Activated CD8-positive, alpha-beta memory T cell treated with anti-CD3 and anti-CD28 coated beads, Interleukin-2, amount 50 U/mL, for 48 hours (primary cell): ENCODE data around the gene THAP11.
"Not testable (repeated sequence)": the region's sequence is repeated elsewhere in the genome, so short reads cannot be mapped to it uniquely, and the experiment has no call there.

ENCODE experiments used
- DNase-seq: peaks from one replicate; pipeline ENCODE4 v3.0.0-alpha.2; 2020

Gene THAP11

GRCh38 chr16:67864044-67864443, 21.9 kb downstream of the THAP11 start:
- DNase-seq = not testable (repeated sequence)

GRCh38 chr16:67864594-67864993, 22.5 kb downstream of the THAP11 start:
- DNase-seq = no peak

DNA sequence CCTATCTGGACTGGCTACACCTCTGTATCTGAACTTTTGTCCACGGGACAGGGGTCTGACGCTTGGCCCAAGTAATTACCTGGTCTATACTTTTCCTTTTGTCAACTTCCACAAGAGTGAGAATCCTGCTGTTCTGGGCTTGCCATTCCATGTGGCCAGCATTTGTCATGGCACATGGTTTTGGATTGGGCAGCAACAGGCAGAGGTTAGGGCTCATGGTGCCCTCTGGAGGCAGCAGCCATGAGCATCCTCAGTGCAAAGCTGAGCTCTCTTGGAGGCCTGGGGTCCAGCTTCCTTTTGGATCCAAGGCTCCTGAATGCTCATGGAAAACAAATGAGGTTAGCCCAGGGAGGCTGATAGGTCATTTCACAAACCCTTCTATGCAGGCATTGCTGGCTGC, 23.2 kb downstream of the THAP11 start:
- no peak for DNase-seq

- no peak for DNase-seq
Measured at GRCh38 chr16:67868290-67868689, 26.2 kb downstream of the THAP11 start.

DNA sequence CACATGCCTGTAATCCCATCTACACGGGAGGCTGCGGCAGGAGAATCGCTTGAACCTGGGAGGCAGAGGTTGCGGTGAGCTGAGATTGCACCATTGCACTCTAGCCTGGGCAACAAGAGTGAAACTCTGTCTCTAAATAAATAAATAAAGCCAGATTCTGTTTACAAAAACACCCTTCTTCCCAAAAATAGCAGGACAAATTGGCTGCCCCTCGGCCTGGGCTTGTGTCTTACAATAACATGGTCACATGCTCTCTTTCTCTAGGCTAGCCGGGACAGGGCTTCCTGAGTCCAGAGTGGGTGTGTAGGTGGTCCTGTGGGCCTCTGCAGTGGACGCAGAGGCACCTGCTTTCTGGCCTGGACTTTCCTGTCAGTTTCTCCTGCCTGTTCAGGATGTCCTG, 27.5 kb downstream of the THAP11 start:
- DNase-seq = no peak

DNA sequence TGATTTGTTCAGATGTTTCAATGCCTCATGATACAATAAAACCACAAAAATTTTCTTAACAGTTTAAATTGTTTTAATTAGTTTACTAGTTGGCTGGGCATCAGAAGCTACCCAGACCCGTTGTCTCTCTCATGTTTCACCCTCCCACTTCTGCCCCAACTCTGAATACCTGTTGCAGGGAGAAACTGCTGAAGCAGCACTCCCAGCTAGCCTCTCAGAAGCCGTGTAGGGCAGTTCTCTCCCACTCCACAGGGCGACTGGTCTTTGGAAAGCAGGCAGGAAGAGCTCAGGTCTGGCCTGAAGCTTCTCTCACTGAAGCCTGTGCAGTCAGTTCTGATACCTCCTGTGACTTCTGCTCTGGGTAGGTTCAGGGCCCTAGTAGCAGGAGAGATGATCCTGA, 29.1 kb downstream of the THAP11 start:
- DNase-seq = no peak

DNA sequence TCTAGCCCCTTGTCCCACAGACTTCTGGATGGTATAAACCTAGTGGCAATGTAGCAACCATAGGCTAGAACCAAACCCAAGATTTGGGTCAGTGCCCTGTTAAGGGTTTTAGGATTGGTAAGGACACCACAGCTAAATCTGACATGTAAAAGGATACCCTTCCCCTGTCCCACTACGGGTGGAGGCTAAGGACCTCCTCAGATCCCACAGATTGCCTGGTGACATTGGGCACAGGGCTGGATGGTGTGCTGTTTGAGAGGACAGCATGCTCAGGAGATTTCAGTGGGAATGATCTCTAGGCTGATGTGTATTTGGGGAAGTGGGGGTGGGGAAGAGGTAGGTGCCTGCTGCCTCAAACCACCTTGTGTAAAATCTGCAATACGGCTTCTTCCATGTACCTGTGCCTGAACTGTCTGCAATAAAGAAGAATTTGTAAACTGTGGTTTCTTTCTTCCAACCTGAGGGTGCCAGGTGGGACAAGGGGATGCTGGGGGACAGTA, 30.1 kb downstream of the THAP11 start:
- no peak for DNase-seq

DNA sequence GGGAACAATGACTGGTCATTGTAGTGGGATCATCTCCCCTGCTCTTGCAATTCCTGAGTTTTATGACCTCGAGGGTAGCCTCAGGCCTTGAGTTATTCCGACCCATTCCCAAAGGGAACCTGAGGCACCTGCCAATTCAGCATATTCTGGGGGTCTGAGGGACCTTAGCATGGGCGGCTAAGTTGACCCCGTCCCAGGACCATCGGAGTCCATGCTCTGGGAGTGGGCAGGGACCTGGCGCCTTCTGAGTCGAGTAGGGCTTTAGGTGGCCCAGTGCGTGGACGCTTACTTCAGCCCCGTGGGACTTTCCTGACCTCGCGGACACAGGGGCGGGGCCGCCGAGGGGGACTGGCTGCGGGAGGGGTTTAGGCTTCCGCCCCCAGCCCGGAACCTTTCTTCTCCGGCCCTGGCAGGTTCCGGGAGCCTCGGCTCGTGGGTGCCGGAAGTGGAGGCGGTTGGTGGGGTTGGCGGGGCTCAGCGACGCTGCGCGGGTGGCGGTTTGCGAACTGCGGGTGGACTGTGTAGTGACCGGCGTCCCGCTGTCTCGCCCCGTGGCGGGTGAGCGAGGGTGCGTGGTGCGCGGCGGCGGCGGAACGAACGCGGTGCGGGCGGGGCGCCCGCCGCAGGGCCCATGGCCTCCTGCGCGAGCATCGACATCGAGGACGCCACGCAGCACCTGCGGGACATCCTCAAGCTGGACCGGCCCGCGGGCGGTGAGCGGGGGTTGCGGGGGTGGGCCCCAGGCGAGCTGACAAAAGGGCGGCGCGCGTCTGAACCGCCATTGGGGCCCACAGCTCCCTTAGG, 30.7 kb downstream of the THAP11 start, which contains the start of gene EDC4:
EDC4 (plus strand) TSS at position 422 of the 804 bp plus-strand sequence; CDS start at position 632, 210 bp downstream.
- DNase-seq = peak; percentile 97

DNA sequence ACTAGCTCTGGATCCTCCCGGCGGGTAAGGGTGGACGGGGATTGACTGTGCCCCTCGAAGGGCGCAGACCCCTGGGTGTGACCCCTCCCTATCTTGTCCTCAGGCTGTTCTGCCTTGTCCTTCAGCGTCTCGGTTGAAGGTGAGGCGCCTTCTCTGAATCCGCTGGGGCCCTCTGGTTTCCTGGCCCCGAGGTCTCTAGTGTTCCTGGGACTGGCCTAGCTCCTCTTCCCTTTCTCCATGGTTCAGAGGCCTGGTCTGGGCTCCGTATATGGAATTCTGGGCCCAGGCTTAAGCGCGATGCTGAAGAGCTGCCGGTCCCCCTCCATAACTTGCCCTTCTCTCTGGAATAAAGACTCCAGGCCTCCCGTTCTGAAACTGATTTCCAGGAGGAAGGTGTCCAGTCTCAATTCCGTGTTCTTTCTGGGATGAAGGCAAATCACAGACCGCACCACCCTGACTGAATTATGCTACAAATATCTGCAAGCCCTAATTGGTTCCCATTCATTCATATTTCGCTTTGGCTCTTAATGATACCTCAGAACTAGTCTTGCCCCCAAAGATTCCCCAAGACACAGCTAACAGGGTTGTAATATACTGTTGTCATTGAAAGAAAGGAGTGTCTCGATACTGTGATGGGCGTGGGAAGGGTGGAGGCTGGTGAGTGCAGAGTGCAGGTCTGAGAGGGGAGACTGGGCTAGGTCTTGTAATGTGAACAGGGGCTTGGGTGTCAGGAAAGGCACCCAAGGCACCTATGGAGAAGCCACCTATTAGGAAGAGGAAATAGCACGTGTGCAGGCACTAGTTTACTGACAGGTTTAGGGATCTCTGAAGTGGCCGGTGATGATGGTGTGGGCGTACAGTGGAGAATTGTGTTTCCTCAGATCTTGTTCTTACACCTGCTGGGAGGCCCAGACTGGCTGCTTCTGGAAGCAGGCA, 31.6 kb downstream of the THAP11 start:
- no peak for DNase-seq

DNA sequence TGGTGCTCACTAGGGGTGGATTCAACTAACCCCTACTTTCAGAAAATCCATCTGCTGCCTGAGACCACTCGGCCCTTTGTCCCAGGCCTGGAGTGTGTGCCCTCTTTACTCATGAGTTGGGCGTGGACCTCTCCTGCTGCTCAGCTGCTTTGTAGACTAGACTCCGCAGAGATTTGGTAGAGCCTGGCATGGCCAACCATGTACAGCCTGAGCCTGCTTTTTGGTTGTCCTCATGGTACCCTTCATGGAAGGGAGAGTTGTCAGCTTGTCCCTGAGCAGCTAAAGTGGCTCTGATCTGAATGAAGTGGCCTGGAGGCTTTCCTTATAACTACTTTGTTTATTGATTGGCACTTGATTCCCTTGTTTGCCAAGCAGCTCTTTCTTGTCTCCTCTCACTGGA, 32.3 kb downstream of the THAP11 start:
- no peak for DNase-seq

GRCh38 chr16:67877064-67877463, 34.9 kb downstream of the THAP11 start:
- DNase-seq = no peak

DNA sequence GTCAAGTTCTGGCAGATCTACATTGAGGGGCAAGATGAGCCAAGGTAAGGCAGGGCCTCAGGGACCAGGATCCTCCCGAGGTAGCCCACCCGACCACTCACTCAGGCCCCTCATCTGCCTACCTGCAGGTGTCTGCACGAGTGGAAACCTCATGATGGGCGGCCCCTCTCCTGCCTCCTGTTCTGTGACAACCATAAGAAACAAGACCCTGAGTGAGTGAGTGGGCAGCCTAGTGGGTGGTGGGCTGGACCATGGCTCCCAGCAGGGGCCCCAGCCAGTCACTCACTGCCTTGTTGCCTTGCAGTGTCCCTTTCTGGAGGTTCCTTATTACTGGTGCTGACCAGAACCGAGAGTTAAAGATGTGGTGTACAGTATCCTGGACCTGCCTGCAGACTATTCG, 36.1 kb downstream of the THAP11 start:
- no peak for DNase-seq

DNA sequence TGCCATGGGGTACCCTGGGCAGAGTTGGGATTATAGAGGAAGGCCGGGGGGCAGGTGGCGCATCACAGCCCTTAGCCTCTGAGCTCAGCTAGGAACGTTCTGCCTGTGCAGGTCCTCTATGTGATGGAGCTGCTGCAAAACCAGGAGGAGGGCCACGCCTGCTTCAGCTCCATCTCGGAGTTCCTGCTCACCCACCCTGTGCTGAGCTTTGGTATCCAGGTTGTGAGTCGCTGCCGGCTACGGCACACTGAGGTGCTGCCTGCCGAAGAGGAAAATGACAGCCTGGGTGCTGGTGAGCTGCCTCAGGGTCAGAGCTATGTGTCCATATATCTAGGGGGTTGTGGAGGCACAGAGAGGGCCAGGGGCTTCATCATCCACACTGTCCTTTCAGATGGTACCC, 36.7 kb downstream of the THAP11 start:
- no peak for DNase-seq

- no peak for DNase-seq
Measured at GRCh38 chr16:67879462-67879861, 37.3 kb downstream of the THAP11 start.

GRCh38 chr16:67879936-67880335, 37.8 kb downstream of the THAP11 start:
- DNase-seq = no peak

- no peak for DNase-seq
Measured at GRCh38 chr16:67880584-67880983, 38.5 kb downstream of the THAP11 start.

DNA sequence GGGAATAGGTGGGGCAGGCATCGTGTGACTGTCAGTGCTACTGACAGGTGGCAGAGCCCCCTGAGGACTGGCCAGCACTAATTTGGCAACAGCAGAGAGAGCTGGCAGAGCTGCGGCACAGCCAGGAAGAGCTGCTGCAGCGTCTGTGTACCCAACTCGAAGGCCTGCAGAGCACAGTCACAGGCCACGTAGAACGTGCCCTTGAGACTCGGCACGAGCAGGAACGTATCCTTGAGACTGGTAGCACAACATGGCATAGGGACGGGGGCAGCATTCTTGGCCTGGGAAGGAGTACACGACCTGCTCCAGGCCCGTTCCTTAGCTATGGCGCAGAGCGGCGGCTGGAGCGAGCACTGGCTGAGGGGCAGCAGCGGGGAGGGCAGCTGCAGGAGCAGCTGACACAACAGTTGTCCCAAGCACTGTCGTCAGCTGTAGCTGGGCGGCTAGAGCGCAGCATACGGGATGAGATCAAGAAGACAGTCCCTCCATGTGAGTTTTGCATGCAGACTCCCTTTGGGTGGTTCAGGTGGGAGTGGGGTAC, 39.6 kb downstream of the THAP11 start:
- no peak for DNase-seq

DNA sequence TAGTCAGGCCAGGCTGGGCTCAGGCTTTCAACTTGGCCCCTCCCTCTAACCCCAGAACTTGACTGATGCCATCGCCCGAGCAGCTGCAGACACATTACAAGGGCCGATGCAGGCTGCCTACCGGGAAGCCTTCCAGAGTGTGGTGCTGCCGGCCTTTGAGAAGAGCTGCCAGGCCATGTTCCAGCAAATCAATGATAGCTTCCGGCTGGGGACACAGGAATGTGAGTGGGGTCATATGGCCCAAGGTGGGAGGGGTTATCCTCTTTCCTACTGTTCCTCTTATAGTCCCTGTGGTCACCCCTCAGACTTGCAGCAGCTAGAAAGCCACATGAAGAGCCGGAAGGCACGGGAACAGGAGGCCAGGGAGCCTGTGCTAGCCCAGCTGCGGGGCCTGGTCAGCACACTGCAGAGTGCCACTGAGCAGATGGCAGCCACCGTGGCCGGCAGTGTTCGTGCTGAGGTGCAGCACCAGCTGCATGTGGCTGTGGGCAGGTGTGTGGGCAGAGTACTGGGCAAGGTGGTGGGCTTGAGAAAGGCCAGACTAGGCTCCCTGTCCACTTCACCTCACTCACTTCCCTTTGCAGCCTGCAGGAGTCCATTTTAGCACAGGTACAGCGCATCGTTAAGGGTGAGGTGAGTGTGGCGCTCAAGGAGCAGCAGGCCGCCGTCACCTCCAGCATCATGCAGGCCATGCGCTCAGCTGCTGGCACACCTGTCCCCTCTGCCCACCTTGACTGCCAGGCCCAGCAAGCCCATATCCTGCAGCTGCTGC, 40.4 kb downstream of the THAP11 start:
- DNase-seq = no peak

DNA sequence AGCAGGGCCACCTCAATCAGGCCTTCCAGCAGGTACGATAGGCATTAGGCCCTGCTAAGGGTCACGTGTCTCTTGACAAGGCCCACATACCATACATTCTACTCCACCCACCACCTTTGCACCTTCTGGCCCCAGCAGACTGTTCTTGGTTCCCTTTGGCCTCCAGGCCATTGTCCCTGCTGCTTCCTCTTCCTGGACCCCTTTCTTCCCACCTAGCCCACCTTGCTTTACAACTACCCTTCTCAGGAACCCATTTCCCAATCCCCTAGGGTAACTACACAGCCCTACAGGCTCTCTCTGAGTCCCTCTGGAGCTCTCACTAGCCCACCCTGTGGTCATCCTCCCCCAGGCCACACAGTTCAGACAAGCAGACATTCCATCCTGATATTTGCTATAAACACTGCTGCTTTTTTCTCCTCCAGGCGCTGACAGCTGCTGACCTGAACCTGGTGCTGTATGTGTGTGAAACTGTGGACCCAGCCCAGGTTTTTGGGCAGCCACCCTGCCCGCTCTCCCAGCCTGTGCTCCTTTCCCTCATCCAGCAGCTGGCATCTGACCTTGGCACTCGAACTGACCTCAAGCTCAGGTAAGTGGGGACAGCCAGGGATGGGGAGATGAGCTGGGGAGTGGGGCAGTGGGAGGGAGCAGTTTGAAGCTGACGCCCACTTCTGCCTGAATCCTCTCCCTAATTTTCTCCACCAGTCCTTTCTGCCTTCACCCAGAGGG, 41.2 kb downstream of the THAP11 start:
- no peak for DNase-seq

- peak; percentile 91 for DNase-seq
Measured at GRCh38 chr16:67883872-67884261, 41.7 kb downstream of the THAP11 start.

- no peak for DNase-seq
Measured at GRCh38 chr16:67884684-67885083, 42.6 kb downstream of the THAP11 start, which contains the start of gene NRN1L. Gene NRN1L, plus strand, starts transcription at chr16:67884885. Its CDS starts 19 bp downstream, at chr16:67884904.

- DNase-seq = no peak
Measured at GRCh38 chr16:67885545-67885944, 43.4 kb downstream of the THAP11 start.
